Mammary microvascular endothelial cell (primary cell): Measurements from ENCODE around the gene HSD17B10. TPM values are rescaled to one million over a fixed set of nuclear protein-coding genes. Genes with fewer than 3 reads are reported as not detected.

ENCODE experiments used
- total RNA-seq: library from RNA; depleted of rRNA; stranded (reverse); fragments of >200 nt; gene quantifications from 2 replicates; pipeline ENCODE4 v1.2.3, GENCODE V29; 2015

Gene HSD17B10
- total RNA-seq, result 64.2 and 86.7 TPM in 2 replicates

DNA sequence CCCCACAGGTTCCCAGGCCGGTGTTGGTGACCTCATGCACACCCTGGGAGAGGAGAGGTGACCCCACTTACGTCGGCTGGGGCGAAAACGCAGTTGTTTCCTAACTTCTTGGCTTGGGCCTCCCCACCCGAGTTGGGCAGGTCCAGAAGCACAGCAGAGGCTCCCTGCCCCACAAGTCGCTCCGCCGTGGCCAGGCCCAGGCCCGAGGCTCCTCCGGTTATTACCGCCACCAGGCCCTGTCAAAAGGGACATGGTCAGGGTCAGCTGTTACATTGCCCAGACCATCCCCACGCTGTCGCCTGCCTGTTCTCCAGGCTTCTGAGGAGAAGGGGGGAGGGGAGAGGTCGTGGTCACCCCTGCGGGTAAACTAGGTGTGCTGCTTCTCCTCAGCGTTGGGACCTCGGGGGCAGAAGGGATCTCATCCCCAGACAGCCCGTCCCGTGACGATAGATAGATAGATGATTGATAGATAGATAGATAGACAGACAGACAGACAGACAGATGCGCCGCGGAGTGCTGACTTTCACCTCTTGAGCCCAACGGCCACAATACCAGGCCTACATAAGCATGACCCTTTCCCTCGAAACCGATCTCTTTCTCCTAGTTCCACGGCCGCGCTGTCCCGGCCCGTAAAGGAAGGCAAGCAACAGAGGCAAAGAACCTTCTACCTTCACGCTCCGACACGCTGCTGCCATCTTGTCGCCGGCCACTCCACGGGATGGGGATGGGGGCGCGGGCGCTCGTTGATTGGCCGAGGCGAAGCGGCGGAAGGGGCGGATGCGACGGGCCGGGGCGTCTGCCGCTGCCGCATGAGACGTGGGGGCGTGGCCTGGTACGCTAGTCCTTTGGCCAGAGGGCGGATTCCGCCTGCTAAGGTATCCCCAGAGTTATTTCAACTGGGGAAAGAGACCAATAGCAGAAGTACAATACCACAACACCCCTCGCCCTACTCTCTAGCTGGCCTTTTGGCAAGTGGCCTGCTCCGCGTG is at the start of gene HSD17B10:
Gene HSD17B10, minus strand, starts transcription at position 720 of the 989 bp plus-strand sequence. Its CDS starts 25 bp downstream, at position 695.

DNA sequence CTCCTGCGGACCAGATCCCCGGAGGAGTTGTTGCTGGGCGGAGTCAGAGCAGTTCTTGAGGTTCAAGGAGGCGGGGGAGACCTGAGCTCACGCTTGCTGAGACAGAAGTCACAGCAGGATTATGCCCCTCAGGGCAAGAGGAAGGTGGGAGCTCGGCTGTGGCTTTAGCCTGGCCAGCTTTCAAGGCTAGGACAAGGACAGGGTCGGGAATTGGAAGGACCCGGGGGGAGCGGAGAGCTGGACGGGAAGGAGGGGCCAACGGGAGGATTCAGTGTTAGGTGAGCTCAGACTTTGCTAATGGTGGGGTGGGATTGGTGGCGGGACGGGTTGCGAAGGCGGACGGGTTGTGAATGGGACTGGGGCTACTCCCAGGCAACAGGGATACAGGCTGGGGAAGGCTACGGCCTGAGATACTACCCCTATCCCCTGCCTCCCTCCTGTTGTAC is 11.3 kb downstream of the HSD17B10 start, which contains the start of gene RIBC1:
Gene RIBC1, plus strand, starts transcription at position 13 of the 446 bp plus-strand sequence. CDS start 3,404 bp downstream, outside the sequence.

DNA sequence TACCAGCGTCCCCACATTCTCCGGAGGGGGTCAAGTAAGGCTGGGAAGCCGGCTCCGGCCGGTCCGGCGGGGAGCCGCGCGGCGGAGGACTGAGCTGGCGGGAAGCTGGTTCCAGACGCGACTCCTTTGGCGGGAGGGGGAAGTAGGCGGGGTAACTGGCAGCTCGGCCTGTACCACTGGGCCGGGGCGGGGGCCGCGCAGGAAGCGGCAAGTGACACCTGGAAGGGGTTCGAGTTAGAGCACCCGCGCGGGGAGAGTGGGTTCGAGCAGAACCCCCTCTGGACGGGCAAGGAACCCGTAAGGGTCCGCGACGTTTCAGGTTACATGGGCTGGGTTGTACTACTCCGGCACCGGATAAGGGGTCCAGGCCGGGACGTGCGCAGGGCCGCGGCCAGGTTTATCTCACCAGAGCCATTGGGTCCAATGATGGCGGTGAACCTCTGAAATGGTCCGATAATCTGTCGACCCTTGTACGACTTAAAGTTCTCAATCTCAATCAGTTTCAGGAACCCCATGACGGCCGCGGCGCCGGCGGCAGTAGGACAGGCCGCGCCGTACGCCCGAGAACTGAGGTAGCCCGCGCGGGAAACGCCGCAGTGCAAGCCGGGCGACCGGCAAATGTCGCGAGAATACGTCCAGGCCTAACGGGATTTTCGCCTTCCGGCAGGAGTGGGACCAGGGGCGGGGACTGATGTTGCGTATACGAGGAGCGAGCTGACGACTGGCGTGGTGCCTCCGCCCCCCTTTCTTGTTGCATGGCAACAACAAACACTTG is 11.9 kb downstream of the HSD17B10 start, which contains the start of gene SMC1A:
Gene SMC1A, minus strand, starts transcription at position 569 of the 775 bp plus-strand sequence. Its CDS starts 54 bp downstream, at position 515.

Other genes starting within 250 kb of the HSD17B10 start
- 61.3 and 73.7 TPM in 2 replicates for gene KDM5C, start 209.2 kb downstream of the HSD17B10 start, total RNA-seq
- 5.5 and 7.1 TPM in 2 replicates for gene IQSEC2, start 152.8 kb downstream of the HSD17B10 start, total RNA-seq
- gene SMC1A, start 11.7 kb downstream of the HSD17B10 start, total RNA-seq, result 50.8 and 57.7 TPM in 2 replicates
- 0.05 and 0.33 TPM in 2 replicates for gene RIBC1, start 11.5 kb downstream of the HSD17B10 start, total RNA-seq